HG02678 (cell line): Measurements from ENCODE around the gene PTGS1.
"Not testable (repeated sequence)": the region's sequence is repeated elsewhere in the genome, so short reads cannot be mapped to it uniquely, and the experiment has no call there.

ENCODE experiments used
- ATAC-seq: cut with Tn5 transposase; IDR thresholded peaks from one replicate; pipeline ENCODE4 v1.9.1; 2021; ENCODE audit warnings: mild to moderate bottlenecking, moderate library complexity; ENCODE audit not compliant: unreplicated experiment

The PTGS1 gene

DNA sequence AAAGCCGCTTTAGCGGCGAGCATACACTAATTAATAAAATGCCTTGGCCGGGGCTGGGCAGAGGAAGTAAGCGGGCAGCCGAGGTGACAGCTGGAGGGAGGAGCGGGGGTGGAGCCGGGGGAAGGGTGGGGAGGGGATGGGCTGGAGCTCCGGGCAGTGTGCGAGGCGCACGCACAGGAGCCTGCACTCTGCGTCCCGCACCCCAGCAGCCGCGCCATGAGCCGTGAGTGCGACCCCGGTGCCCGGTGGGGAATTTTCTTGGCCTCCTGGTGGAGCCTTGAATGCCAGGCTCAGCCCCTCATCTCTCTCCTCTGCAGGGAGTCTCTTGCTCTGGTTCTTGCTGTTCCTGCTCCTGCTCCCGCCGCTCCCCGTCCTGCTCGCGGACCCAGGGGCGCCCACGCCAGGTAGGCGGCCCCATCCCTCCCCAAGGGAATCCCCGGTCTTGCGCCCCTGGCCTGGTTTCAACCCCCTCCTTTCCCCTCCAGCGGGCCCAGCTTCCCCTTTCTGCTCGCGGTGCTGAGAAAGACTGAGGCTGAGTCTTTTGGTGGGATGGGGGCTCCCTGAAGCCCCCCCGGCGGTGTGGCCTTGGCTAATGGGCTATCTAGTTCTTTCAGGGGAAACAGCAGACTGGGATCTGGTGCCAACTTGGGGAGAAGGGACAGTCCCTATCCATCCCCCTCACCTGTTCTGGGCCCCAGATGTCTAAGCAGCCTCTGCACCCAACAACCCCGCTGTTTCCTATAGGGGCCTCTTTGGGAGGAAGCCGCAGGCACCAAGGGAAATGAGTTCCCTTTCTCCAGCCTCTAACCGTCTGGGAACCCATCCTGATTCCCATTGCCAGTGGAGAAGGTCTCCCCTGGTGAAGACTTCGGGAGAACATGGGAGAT lies at the start of gene PTGS1:
Gene PTGS1 (plus strand): TSS at position 156 of the 887 bp plus-strand sequence. CDS start 61 bp downstream, at position 217.
- peak; percentile 56 for ATAC-seq

- ATAC-seq, result no peak
These were observed 48.3 kb upstream of the PTGS1 start for GRCh38 chr9:122322553-122322952.

GRCh38 chr9:122324665-122325064 lies 46.2 kb upstream of the PTGS1 start:
- ATAC-seq, result not testable (repeated sequence)

GRCh38 chr9:122325124-122325523 lies 45.7 kb upstream of the PTGS1 start:
- no peak for ATAC-seq

GRCh38 chr9:122327175-122327574 lies 43.6 kb upstream of the PTGS1 start:
- ATAC-seq, result no peak

- ATAC-seq, result no peak
These were observed 41.2 kb upstream of the PTGS1 start for GRCh38 chr9:122329597-122329996.

- not testable (repeated sequence) for ATAC-seq
These were observed 40.4 kb upstream of the PTGS1 start for GRCh38 chr9:122330466-122330865.

DNA sequence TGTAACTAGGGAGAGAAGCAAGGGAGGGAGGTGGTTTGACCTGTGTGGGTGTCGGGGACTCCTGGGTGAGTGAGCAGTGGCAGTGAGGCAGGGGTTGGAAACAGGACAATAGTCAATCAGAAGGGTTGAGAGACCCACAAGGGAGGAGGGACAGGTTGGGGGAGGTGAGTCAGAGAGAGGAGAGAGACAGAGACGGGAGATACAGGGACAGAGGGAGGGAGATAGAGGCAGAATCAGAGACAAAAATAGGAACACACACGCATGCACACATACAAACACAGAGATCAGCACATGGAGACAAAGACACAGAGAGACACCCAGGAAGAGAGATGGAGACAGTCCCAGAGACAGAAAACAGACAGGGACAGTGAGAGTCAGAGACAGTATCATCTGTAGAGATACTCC lies 39.3 kb upstream of the PTGS1 start:
- no peak for ATAC-seq

- no peak for ATAC-seq
These were observed 38.7 kb upstream of the PTGS1 start for GRCh38 chr9:122332083-122332482.

DNA sequence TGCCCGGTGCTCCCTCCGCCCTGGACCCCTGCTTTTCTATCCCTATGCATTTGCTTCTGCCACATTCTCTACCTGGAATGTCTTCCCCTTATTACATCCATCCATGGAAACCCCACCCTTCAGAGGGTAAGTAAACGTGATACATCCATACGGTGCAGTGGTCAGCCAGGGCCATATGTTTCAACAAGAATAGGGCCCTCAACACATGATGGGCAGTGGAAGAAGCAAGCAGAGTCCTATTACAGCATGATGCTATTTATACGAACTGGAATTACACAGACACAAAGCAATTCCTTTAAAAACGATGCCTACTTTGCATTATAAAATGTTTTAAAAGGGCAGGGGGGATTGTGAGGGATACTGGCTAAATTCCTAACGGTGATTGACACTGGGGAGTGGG lies 38.2 kb upstream of the PTGS1 start:
- ATAC-seq, result no peak

GRCh38 chr9:122333169-122333808 lies 37.5 kb upstream of the PTGS1 start:
- no peak for ATAC-seq

DNA sequence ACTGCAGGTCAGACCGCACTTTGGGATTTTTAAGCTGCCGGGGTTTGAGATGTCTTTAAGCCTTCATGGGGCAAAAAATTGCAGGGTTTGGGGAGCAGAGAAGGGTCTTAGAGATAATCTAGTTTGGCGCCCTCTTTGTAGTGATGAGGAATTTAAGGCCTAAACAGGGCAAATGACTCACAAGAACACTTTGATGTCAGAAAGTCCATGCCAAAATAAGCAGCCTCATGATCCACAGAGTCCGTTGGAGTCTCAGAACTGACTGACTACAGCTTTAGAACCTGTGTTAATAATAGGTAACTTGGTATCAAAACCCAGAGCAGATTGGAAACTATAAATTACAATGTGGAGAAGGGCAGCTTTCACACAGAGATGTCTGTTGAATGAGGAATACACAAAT lies 35.9 kb upstream of the PTGS1 start:
- ATAC-seq, result no peak

- ATAC-seq, result no peak
These were observed 34.6 kb upstream of the PTGS1 start for GRCh38 chr9:122336189-122336588.

GRCh38 chr9:122336866-122337555 lies 33.8 kb upstream of the PTGS1 start:
- ATAC-seq, result no peak

DNA sequence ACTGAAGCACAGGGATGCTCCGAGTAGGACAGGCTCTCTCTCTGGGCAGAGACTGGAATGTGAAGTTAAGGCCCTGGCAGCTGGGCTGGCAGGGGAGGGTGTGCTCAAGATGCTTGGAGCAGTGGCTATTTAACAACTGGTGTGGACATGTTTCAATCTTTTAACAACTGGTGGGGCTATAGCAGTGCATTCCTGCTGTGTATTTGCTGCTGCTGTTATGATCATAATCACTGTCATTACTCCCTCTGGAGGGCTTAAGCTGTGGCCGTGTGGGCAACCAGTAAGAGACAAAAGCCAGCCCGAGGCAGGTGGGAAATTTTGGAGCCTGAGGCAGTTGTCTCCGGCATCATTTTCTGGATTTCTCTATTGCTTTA lies 33.3 kb upstream of the PTGS1 start:
- ATAC-seq, result no peak

DNA sequence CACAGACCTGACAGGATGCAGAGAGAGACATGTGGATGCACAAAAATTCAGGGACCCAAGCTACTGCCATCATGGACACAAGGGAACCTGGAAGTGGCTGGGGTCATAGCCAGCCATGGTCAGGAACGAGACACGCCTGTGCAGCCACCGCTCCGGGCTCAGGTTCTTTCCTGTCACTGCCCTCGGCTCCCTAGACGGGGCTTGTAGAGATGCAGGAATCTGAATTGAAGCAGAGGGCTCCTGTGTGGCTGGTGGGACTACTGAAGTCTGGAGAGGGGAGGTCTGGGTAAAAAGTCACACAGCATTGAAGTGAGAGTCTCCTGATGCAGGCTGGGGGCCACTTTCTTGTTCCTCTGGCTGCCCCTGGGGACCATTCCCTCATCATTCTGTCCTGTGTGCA lies 32.3 kb upstream of the PTGS1 start:
- ATAC-seq, result no peak

GRCh38 chr9:122338994-122339393 lies 31.8 kb upstream of the PTGS1 start:
- no peak for ATAC-seq

DNA sequence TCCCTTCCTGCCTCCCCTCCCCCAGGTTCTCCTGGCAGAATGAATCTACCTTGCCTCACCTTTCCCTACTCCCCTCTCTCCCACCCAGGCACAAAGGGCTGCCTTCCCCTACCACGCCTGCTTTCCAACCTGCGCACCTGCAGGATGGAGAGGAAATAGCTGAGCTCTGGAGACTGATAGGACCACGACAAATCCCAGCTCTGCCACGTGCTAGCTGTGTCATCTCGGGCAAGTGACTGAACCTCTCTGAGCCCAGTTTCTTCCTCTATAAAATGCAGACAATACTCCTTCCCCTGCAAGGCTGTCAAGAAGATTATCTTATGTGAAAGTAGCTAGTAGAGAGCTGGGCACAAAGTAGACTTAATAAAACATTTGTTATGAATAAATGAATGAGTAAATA lies 31.2 kb upstream of the PTGS1 start:
- no peak for ATAC-seq

DNA sequence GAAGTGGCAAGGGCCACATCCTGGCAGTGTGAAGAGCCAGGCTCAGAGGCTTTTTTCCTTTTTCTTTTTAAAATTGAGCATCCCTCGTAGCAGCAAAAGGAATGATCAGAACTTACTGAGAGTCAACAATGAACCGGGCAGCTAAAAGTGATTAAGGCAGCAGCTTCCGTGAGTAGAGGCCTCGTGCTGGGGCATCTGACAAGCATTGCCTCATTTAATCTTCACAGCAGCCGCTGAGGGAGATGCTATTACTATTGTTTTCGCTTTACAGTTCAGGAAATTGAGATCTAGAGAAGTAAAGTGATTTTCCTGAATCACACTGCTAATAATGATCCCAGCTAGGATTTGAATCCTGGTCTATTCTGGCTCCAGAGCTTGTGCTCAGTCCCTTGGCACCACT lies 30.7 kb upstream of the PTGS1 start:
- no peak for ATAC-seq

DNA sequence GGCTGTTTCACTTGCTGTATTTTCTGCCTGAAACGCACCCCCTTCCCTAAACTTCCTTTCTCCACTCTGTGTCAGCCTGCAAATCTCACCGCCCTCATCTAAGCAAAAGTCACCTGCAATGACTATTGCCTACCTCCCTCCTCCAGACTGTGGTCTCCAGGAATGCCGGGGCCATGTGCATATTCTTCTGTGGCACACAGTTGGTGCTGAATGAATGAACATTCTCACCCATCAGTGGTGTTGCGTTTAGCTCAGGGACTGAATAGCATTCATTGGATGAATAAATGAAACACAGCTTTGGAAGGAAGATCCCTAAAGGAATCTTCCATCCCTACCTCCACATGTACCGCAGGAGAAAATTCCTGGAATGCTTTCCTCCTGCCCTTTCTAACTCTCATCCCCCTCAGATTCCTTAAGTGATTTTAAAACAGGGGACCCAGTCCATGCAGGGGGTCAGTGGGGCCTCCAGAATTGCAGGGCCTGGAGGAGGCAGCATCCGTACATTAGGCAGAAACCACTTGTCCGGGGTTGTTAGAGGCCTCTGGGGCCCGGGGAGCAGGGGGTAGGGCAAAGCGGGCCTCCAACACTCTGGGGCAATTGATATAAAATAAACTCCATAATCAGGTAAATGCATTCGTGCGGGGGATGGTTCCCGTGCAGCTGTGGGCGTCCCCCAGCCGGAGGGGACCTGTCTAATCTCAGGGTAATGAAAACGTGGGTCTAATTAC lies 28.3 kb upstream of the PTGS1 start:
- no peak for ATAC-seq
